ENCODE results near the gene PNLIPRP3.

PNLIPRP3 gene

DNA sequence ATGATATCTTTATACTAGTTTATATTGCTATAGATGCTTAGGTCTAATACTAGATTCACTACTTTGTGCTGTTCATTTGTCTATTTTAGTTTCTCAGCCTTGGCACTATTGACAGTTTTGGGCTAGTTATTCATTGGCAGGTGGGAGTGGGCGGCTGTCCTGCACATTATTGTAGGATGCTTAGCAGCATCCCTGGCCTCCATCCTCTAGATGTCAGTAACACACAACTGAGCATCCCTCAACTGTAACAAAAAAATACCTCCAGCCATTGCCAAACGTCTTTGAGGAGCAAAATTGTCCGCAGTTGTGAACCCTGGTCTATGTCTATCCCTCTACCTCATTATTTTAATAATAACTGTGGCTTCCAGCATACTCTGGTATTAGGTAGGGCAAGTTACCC, 83.7 kb downstream of the PNLIPRP3 start:
- no peak for DNase-seq

DNA sequence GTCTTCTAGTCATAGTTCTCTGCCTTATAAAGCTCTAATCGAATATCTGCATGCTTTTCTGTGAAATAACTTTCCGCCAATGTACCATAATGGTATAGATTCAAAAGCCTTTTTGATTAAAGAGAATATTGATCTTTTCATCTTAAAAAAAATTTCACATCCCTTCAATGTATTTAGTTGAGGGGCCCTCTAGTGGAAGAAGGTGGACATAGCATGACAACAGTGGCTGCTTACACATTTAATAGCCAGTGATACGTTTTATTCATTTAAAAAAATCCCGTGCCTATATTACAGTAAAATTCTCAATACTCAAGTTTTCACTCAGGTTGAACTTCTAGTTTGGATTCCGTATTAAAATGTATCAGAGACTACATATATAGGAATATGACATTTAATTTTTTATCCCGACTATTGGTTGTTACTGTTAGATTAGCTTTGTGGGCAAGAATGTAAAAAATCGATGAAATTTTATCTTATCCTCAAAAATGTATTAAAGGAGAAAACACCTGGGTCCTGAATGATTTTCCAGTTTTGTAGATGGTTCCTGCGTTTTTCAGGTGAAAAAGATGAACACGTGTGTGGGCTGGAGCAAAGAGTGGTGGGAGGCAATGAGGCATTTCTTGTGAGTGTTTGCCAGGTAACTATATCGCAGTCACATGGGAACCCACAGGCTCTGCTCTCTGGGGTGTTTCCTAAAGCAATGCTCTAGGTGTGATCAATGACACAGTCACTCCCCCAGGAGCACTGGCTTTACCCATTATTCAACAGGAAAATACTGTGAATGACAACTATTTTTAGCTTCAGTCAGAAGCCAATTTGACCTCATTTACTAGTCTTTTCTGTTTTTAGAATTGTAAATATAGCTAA, 94.0 kb downstream of the PNLIPRP3 start:
- peak; percentile 14 for DNase-seq

DNA sequence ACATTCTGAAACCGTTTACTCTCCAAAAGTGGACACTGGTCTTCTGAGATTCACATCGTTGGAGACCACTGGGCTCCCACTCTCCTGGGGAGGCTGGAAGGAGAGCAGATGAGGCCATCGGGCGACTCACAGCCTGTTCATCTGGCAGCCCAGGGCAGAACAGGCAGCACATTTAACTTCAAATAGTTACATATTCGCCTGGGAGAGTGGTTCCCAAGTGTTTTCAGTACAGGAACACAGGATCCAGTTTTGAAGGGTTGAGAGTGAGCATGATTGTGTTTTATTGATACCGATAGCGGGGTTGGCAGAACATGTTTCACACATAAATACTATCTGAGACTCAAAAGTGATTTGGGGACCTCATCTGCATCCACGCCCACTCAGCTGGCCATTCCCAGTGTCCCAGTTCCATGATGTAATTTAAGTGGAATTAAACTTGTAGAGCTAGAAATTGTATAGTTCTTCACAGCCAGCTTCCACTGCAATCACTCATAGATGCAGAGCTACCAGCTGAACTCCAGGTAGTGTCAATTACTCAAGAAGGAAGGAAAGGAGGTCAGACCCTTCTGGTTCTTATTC, 95.2 kb downstream of the PNLIPRP3 start:
- DNase-seq = no peak

DNA sequence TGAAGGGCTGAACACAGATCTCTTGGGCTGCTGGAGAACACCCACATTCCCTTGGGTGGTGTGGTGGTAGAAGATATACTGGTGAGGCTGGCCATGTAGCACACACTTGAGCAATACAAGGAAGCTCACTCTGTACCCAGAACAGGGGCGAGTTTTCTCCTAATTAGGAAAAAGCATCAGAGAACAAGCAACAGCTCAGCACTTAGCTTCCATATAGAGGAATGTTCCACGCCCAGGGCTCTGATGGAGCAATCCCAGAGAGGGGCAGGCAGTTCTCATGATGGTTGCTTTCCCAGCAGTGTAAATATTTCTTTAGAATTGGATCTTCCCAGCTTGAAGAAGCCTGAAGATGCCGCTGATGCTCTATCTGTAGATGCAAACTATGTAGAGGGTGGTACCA, 97.1 kb downstream of the PNLIPRP3 start:
- no peak for DNase-seq

DNA sequence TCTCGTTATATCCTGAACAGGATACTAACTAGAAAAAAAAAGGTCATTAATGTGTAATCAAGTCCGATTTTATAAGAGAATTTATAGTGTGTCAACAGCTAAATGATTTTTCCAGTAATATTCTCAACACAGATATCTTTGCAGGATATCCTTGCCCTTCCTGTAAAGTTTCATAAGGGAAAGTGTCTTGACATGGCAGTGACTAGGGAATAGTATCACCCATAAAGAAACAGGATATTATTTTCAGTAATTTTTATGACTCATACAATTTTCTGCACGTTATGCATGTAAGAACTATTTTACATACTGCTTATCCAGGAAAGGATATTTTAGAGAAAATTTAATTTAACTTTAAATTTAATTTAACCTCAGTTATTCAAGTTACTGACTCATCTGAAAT, 98.6 kb downstream of the PNLIPRP3 start:
- DNase-seq = no peak

All from NCI-H1105 treated with DMSO at 0.1 percent for 48 hours (cell line).